GM12892 (cell line): ENCODE data around the gene PRKN.

ENCODE experiments used
- POLR2A ChIP-seq: IDR thresholded peaks from 2 replicates; pipeline ENCODE4 v1.6.1; 2011; ENCODE audit warnings: low read depth, low read length, control low read depth
- POLR2AphosphoS5 ChIP-seq: IDR thresholded peaks from 2 replicates; pipeline ENCODE4 v1.6.1; 2011; ENCODE audit warnings: low read depth, low read length, control low read depth

GRCh38 chr6:161649841-161650240, 1077.7 kb downstream of the PRKN start:
- TF ChIP-seq POLR2AphosphoS5 = no peak
- no peak for TF ChIP-seq POLR2A
